ENCODE results near the gene ACO2.

The ACO2 gene

DNA sequence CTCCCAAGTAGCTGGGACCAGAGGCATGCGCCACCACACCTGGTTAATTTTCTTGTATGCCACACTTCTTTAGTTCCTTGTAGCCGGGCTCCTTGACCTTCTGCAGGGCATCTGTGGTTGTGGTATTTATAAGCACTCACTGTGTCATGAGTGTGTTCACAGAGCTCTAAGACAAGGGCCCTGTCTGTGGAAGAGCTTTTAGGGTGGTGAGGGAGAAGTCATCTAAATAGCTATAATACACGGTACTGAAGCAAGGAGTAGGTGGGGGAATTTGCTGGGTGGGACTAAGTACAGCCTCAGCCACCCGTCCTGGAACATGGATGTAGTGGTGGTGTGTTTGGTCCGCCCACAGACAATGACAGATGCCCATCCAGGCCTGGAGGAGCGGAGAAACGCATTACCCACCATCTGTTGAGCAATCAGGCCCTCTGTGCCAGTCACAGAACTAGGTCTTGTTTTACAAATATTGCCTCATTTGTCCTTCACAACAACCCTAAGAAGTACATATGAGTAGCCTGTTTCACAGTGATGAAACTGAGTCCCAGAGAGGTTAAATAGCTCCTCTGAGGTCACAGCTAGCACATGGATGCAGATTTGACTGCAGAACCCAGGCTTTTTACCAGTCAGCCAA, 10.1 kb downstream of the ACO2 start:
- Histone ChIP-seq H3K36me3 (peaks cover 7% of the 10 kb centered on the region), H3K9me3 (no peaks in the 10 kb centered on the region), H3K4me1 (ENCODE audit: control insufficient read depth in 1 of 2, insufficient read depth in 1 of 2, low read depth in 1 of 2, low read length in 1 of 2) (peaks cover 7 to 10% of the 10 kb centered on the region in 2 experiments), H3K27me3 (no peaks in the 10 kb centered on the region), H3K27ac (no peak overlapping the region), H3K4me3 (ENCODE audit: low read depth in 1 of 2, low read length in 1 of 2) (no peak overlapping the region)
- TF ChIP-seq, protein P1, sequence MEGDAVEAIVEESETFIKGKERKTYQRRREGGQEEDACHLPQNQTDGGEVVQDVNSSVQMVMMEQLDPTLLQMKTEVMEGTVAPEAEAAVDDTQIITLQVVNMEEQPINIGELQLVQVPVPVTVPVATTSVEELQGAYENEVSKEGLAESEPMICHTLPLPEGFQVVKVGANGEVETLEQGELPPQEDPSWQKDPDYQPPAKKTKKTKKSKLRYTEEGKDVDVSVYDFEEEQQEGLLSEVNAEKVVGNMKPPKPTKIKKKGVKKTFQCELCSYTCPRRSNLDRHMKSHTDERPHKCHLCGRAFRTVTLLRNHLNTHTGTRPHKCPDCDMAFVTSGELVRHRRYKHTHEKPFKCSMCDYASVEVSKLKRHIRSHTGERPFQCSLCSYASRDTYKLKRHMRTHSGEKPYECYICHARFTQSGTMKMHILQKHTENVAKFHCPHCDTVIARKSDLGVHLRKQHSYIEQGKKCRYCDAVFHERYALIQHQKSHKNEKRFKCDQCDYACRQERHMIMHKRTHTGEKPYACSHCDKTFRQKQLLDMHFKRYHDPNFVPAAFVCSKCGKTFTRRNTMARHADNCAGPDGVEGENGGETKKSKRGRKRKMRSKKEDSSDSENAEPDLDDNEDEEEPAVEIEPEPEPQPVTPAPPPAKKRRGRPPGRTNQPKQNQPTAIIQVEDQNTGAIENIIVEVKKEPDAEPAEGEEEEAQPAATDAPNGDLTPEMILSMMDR (IDR thresholded peaks at IDR 0.05): no peak

DNA sequence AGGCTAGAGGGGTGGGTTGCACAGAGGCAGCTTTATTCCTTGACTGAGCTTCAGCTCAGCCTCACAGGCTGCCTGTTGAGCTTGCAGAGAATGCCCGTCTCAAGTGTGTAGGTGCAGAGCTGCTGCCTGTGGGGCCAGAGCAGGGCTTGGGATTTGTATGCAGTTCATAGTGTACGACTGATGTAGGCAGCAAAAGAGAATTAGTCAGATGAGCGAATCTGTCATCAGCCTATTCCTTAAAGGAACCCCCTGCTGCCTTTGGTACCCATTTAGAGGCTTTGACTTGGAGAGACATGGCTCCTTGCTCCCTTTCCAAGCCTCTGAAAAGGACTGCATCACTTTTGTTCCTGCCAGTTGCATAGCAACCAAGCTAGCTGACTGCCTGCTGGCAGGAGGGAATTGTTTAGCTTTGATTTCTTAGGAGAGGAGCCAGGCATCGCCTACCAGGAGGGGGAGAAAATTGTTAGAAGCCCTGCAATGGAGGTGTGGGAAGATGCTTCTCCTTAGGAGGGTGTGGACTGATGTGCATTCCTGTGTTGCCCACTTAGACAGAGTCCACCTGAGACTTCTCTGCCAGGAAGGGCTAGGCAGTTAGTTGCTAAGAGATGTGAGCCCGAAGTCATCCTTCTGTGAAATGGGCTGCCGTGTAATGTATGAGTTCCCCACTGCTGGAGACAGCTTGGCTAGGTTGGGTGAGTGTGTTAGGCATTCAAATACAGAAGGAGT, 10.9 kb downstream of the ACO2 start:
- Histone ChIP-seq H3K27ac (no peak overlapping the region), H3K36me3 (peaks cover 7% of the 10 kb centered on the region), H3K27me3 (no peaks in the 10 kb centered on the region), H3K9me3 (no peaks in the 10 kb centered on the region), H3K4me1 (ENCODE audit: control insufficient read depth in 1 of 2, insufficient read depth in 1 of 2, low read depth in 1 of 2, low read length in 1 of 2) (peaks cover 7 to 11% of the 10 kb centered on the region in 2 experiments), H3K4me3 (ENCODE audit: low read depth in 1 of 2, low read length in 1 of 2) (no peak overlapping the region)
- TF ChIP-seq, protein P1 (IDR thresholded peaks at IDR 0.05): no peak

DNA sequence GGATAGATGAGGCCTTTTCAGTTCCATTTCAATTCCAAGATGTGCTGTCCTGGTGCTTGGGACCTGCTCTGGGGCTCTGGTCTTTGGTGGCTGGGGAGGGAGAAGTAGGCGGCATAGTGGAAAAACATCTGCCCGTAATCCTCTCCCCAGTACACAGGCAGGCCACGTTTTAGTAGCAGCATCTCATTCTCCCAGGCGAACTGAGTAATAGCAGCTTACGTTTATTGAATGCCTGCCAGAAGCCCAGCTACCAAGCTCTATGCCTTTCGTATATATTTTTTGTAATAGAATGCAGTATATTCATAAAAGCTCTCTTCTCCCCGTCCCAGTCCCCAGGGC, 11.4 kb downstream of the ACO2 start:
- TF ChIP-seq, protein P1 (IDR thresholded peaks at IDR 0.05): no peak
- Histone ChIP-seq H3K27me3 (no peaks in the 10 kb centered on the region), H3K27ac (no peak overlapping the region), H3K36me3 (peaks cover 7% of the 10 kb centered on the region), H3K9me3 (no peaks in the 10 kb centered on the region), H3K4me1 (ENCODE audit: control insufficient read depth in 1 of 2, insufficient read depth in 1 of 2, low read depth in 1 of 2, low read length in 1 of 2) (peaks cover 10 to 14% of the 10 kb centered on the region in 2 experiments), H3K4me3 (ENCODE audit: low read depth in 1 of 2, low read length in 1 of 2) (no peak overlapping the region)

DNA sequence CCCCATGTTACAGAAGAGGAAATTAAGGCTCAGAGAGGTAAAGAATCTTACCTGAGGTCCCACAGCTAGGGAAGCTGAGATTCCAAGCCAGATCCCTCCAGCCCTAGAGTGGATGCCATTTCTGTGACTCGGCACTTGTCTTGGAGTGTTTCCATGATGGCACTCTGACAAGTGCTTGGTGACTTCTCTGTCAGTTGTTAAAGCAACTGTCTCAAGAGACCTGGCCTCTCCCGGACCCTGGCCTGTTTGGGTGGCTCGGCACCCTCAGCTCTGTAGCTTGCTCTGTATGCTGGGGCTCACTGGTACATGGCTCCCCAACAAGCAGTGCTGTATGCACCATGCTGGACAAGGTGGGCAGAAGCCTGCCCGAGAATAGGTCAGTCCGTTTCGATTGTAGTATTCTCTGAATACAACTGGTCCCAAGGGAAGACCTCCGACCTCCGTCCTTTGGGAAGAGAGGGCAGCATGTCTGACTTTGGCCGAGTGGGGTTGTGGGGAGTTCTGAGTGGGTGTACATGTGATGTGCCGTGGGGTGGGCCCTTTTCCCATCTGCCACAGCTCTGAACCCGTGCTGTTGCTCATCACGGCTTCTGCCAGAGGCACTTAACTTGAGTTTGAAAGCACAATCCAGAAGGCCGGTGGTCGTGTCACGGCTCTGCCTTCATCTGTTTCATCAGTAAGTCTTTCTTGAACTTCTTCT, 12.4 kb downstream of the ACO2 start:
- no peak overlapping the region for H3K4me3 ChIP-seq (ENCODE audit: low read depth in 1 of 2, low read length in 1 of 2)
- TF ChIP-seq, protein P1 (IDR thresholded peaks at IDR 0.05): no peak
- H3K27me3 ChIP-seq: no peaks in the 10 kb centered on the region
- peaks cover 7% of the 10 kb centered on the region for H3K36me3 ChIP-seq
- peaks cover 10 to 14% of the 10 kb centered on the region in 2 experiments for H3K4me1 ChIP-seq (ENCODE audit: control insufficient read depth in 1 of 2, insufficient read depth in 1 of 2, low read depth in 1 of 2, low read length in 1 of 2)
- H3K27ac ChIP-seq: no peak overlapping the region
- H3K9me3 ChIP-seq: no peaks in the 10 kb centered on the region

DNA sequence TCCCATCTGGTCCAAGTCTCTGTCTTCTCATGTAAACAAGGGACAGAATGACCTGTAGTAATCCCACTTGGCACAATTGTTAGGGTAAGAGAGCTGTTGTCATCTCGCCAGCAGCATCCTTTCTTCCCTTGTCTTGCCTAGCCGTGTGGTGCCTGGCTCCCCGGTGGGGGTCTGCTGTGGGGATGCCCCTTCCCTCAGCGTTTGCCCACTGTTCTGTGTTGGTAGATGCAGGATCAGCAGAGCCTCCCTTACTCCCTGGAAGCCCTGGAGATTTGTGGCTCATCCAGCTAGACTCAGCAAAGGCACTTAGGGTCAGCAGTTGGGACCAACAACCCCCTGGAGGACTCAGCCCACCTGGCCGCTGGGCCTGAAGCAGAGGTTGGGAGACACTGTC, 13.0 kb downstream of the ACO2 start:
- Histone ChIP-seq H3K4me1 (ENCODE audit: control insufficient read depth in 1 of 2, insufficient read depth in 1 of 2, low read depth in 1 of 2, low read length in 1 of 2) (peaks cover 10 to 14% of the 10 kb centered on the region in 2 experiments), H3K4me3 (ENCODE audit: low read depth in 1 of 2, low read length in 1 of 2) (no peak overlapping the region), H3K27me3 (no peaks in the 10 kb centered on the region), H3K9me3 (no peaks in the 10 kb centered on the region), H3K27ac (no peak overlapping the region), H3K36me3 (peaks cover 7% of the 10 kb centered on the region)
- TF ChIP-seq, protein P1 (IDR thresholded peaks at IDR 0.05): no peak

Measured in neutrophil (primary cell).